GM18526 (cell line): Measurements from ENCODE around the gene EXOC3L2.

Source experiments
- POLR2A ChIP-seq: IDR thresholded peaks from 3 replicates; pipeline ENCODE4 v1.6.1; 2011; ENCODE audit not compliant: insufficient read length; ENCODE audit errors: extremely low read depth

EXOC3L2 gene

DNA sequence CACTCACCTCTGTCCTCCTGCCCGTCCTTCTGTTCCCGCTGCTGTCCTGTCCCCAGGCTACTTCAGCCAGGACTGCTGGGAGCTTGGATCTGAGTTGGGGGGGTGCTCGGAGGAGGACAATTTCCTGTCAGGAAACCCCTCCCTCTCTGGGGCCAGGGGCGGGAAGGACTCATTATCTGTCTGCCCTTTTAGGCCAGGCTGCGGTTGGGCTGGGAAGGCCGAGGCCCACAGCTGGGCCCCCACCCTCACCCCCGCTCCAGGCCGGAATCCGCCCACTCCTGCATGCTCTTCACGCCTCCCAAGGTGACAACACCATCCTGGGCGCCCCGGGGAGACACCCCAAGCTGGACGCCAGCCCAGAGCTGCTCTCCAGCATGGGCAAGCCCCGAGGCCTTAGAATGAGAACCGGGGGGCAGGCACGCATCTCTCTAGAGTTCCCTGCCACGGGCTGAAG lies at the start of gene EXOC3L2:
Gene EXOC3L2 (minus strand): TSS at position 74 of the 454 bp plus-strand sequence. CDS start 6,362 bp downstream, outside the sequence.
- TF ChIP-seq POLR2A: no peak

DNA sequence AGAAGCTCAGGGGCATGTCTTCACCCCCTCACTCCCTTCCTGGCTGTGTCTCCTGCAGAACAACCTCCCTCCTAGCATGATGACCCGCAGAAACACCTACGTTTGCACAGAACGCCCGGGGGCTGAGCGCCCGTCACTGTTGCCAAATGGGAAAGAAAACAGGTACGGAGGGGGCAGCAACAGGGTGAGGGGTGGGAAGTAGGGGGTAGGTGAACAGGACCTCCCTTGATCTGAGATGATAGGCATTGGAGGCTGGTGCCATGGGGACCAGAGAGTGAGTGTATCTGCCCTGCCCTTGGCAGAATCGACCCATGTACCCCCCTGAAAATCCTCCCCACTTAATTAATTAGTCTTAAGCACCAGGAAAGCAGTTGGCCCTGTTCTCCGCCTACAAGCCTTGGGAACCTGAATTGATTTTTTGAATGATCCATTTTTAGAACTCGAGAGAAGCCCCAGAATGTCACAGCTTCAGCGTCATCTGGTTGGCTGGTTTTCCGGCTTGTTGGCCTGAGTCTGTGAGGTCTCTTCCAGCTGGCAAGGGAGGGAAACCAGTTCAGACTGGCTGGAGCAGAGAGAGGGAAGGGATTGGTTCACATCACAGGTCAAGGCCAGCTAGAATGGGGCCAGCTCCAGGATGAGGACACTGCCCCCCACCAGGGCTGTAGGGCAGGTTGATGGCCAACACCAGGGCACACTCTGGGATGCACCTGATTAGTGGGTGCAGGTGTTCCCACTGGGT lies 49.3 kb upstream of the EXOC3L2 start:
- TF ChIP-seq POLR2A: no peak

DNA sequence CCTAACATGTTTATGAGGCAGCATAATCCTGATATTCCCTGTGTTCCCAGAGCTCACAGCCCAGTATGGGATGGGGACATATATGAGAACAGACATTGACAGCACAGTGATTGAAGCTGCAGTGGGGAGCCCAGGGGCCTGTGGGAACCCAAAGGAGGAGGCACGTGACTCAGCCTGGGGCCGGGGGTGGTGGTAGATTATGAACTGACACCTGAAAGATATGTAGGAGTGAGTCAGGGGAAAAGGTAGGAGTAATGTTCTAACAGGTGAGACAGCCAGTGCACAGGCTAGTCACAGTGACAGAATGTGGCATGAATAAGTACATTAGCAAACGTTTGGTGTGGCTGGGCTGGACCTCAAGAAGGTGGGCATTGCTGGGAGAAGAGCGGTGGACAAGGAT lies 48.5 kb upstream of the EXOC3L2 start:
- TF ChIP-seq POLR2A: no peak

DNA sequence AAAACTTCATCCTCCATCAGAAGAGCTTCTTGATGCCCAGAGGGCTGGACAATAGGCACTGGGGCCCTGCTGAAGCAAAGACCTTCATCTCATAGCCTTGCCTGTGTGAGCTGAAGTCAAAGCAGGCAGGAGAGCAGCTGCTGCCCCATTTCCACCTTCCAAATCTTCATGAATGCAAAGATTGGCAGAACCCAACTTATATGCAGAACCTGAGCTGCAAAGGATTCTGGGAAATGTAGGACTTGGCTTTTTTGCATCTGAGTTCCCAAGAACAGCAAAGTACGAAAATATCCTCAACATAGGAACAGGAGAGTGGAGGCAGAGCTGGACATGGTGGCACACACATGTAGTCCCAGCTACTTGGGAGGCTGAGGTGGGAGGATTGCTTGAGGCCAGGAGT lies 46.6 kb upstream of the EXOC3L2 start:
- TF ChIP-seq POLR2A: no peak

DNA sequence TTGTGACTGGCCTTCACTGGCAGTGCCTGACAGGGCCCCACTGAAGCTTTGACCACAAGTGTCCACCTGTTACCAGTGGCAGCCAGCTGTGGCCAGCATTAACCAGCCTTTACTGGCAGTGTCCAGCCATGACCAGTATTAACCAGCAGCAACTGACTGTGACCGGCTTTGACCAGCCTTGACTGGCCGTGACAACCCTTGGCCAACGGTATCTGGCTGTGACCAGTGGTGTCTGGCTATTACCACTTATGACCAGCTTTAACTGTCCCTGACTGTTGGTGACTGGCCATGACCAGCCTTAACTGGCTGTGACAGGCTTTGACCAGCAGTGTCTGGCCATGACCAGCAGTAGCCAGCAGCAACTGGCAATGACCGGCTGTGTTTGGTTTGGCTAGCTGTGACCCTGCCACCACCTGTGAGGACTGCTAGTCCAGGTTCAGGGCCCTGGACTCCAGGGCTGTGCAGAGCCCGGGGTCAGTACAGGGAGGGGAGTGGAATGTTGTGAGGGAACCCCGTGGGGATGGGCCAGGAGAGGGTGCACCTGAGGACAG lies 45.2 kb upstream of the EXOC3L2 start:
- TF ChIP-seq POLR2A: no peak

DNA sequence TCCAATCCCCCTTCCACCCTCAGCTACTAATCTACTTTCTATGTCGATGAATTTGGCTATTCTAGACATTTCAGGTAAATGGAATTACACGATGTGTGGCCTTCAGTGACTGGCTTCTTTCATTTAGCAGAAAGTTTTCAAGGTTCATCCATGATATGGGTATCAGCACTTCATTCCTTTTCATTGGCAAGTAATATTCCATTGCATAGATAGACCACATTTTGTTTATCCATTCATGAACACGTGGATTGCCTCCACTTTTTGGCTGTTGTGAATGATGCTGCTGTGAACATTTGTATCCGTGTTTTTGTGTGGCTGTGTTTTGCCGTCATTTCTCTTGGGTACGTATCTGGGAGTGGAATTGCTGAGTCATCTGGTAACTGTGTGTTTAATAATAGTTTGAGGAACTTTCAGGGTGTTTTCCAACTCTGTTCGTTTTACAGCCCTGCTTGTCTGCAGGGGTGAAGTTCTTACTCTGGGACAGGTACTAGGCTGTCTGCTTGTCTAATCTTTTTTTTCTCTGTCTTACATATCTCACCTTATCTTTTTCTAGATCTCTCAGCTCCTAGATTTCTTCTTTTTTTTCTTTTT lies 38.3 kb upstream of the EXOC3L2 start:
- no peak for TF ChIP-seq POLR2A

DNA sequence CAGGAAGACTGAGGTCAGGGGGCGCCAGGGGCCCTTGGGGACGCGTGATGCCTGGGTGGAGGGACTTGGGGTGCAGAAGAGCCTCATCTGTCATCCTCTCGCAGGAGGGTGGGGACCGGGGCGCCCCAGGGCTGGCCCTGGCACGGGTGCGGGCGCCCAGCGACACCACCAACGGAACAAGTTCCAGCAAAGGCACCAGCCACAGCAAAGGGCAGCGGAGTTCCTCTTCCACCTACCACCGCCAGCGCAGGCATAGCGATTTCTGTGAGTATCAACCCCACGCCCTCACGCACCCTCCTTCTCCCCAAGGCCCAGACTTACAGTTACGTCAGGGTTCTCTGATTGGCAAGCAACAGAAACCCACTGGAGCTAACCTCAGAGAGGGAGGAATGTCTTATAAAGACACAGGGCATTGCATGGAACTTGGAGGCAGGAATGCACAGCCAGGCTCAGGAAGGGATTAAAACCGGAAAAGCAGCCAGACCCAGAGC lies 35.3 kb upstream of the EXOC3L2 start:
- TF ChIP-seq POLR2A: no peak

DNA sequence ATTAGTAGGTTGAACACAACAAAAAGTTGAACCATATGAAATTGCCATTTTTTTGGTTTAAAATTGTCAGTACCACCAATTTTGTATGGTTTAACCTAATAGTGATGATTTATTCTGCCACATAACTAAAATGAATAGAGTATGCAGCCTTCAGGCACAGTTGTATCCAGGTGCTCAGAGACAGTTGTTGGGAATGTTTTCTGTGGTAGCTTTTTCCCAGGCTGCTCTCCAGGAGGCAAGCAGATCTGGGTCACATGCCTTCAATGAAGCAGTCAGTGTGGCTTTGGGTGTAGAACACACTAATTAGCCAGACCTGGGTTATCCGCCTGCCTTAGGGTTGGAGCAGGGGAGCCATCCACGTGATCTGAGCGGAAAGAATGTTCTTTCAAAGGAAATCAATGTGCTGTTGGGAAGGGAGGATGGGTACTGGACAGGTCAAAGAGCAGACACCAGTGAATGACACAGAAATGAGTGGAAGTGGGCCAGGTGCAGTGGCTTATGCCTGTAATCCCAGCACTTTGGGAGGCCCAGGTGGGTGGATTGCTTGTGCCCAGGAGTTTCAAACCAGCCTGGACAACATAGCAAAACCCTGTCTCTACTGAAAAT lies 34.5 kb upstream of the EXOC3L2 start:
- TF ChIP-seq POLR2A: no peak

DNA sequence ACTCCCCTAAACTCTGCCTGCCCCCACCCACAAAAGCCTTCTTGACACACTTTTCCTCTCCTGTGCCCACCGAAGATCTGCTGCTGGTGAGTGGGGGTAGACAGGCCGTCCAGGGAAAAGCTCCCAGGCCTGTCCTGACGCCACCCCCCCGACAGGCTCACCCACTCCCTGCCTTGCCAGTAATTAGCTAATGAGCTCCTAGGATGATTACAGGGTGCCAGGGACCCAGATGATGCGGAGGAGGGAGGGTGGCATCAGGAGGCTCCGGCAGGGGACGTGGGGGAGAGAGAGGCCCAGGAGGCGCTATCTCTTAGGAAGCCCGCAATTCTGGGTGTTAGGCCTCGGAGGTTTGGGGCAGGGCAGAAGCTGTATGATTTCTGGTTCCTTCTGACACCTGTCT lies 32.9 kb upstream of the EXOC3L2 start:
- TF ChIP-seq POLR2A: no peak

DNA sequence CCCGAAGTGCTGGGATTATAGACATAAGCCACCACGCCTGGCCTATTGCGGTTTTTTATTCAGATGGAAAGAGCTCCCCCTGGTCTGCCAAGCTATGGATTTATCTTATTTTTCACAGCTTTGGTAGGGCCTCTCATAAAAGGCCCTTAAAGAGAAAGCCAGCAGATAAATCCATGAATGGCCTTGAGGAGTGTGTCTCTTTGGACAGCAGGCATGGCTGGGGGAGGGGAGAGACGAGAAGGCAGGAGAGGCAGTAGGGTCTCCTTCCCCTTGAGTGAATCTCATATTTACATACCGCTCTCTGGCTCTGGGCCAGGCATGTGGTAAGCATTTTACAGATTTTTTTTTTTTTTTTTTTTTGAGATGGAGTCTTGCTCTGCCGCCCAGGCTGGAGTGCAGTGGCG lies 31.1 kb upstream of the EXOC3L2 start:
- TF ChIP-seq POLR2A: no peak

DNA sequence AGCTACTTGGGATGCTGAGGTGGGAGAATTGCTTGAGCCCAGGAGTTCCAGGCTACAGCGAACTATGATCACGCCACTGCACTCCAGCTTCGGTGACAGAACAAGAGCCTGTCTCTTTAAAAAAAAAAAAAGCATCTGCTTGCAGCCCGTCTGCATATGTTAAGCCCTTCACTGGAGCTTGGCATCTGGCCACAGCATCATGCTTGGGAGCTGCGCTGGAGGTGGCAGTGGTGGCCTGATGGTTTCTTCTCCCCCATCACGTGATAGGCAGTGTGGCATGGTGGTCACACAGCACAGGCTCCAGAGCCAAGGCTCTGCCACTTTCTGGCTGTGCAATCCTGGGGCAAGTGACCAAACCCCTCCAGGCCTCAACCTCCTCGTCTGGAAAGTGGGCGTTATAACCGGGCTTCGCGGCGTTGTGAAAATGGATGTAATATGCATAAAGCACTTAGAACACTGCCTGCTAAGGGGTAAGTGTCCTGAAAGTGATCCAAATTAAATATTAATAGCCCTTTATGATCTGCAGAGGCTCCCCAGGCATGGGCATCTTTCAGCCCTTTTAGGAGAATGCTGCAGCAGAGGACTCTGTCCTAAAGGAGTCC lies 30.3 kb upstream of the EXOC3L2 start:
- no peak for TF ChIP-seq POLR2A

DNA sequence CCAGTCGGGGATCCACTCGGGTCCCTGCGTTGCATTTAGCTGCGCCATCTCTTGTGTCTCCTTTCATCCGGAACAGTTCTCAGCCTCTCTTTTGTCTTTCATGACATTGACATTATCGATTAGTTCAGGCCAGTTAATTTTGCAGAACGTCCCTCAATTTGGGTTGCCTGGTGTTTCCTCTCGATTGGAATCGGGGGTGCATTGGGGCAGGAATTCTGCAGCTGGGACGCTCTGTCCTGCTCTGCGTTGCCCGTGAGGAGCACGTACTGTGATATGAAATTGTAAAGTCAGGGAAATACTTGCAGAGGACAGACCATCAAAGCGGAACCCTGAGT lies 28.3 kb upstream of the EXOC3L2 start:
- TF ChIP-seq POLR2A: no peak

DNA sequence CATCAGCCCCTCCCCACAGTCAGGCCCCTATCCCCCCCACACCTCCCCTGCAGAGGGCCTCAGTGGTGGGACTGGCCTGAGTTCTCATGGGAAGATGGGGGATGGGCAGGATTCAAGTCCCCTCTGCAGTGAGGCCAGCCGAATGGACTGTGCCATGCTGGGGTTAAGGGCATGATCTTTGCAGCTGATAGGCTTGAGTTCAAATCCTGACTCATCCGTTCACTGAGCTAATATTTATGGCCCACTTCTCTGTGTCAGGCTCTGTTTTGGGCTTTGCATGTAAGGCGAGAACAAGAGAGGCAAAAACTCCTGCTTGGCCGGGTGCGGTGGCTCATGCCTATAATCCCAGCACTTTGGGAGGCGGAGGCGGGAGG lies 26.5 kb upstream of the EXOC3L2 start:
- TF ChIP-seq POLR2A: no peak

DNA sequence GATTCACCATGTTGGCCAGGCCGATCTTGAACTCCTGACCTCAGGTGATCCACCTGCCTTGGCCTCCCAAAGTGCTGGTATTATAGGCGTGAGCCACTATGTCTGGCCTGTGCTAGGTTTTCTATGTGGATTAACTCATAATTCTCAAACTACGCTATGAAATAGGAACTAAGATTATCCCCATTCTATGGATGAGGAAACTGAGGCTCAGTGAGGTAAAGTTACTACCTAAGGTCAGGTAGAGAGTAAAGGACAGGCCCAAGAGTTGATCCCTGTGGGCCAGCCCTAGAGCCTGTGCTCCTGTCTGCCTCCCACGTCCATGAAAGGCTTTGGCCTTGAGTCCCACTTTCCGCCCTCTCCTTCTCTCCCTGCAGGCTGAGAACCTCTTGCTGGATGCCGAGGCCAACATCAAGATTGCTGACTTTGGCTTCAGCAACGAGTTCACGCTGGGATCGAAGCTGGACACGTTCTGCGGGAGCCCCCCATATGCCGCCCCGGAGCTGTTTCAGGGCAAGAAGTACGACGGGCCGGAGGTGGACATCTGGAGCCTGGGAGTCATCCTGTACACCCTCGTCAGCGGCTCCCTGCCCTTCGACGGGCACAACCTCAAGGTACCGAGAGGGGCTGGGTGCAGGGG lies 26.0 kb upstream of the EXOC3L2 start:
- no peak for TF ChIP-seq POLR2A

DNA sequence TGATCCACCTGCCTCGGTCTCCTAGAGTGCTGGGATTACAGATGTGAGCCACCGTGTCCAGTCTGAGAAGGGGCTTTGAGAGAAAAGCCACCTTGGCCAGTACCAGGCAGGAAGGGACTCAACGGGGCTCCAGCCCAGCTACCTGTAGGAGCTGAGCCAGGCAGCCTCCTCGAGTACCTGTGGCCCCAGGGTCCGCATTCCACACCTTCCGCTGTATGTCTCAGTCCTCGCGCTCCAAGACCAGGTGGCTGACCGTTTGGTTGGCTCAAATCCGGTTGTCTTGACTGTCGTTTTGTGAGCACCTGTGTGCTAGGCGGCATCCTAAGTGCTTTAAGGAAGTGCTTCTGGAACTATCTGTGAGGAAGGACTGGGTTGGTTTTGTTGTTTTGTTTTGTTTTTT lies 22.1 kb upstream of the EXOC3L2 start:
- TF ChIP-seq POLR2A: no peak
